CD4-positive, alpha-beta T cell treated with Interleukin-2 at 100 ng/mL for 4 hours (primary cell): ENCODE results near the gene CRACR2B.

ENCODE experiments used
- DNase-seq: peaks from one replicate; pipeline ENCODE4 v3.0.0-alpha.2; 2020; ENCODE audit warnings: low spot score

CRACR2B gene

DNA sequence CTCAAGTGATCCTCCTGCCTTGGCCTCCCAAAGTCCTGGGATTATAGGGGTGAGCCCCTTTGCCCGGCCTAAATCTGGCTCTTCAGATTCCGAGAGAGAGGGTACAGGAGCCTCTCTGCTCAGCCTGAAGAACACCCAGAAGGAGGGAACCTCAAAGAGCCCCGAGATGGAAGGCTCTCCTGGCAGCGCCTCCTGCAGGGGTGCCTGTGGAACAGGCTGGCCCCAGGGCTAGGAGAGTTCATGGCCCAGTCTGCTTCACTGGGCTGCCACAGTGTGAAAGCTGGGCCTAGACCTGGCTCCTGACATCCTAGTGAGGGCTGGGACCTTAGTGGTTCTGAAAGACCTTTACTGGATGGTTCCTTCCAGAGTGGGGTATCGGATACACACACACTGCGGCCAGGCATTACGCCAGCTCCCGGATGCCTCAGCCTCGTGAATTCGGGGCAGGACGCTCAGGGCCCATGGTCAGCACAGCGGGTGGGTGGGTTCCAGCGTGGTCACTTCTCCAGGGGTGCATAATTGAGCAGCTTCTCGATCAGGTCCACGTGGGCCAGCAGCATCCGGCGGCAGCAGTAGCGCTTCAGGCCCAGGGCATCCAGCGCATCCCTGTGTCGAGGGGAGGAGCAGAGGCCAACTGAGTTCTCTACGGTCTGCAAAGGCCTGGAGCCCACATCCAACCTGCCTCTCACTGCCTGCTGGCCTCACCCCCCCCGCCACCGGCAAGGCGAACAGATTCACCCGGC is 12.3 kb downstream of the CRACR2B start:
- DNase-seq = no peak

- DNase-seq = no peak
Measured at GRCh38 chr11:841981-842369, 14.3 kb downstream of the CRACR2B start.

DNA sequence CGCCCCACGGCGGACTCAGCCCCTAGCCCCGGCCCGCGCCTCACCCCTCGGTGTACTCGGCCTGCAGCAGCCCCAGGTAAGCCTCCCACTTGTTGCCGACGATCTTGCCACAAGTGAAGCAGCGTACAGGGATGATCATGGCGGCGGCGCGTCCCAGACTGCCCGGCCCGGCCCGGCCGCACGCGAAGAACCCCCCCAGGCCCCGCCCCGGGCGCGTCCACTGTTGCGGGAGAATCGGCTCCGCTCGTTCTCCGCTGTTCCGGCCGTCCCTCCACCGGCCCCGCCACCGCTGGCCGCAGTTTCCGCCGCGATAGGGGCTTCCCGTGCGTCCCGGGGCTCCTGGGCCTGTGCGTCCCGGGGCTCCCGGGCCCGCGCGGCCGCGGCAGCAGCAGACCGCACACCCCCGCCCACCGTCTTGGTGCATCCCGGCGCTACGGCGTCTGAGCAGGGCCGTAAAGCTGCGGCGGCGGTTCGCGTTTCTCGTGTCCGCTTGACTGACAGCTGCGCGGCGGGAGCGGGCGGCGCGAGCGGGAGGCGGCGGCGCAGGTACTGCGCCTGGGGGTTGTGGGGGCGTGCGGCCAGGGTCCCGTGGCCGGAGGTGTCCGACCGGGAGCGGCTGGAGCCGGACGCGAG is 14.8 kb downstream of the CRACR2B start, which contains the start of the genes POLR2L and TSPAN4:
Gene POLR2L, minus strand, starts transcription at position 160 of the 633 bp plus-strand sequence. Its CDS starts 21 bp downstream, at position 139.
Gene TSPAN4, plus strand, starts transcription at position 483 of the 633 bp plus-strand sequence. CDS start 7,453 bp downstream, outside the sequence.
- peak; percentile 88 for DNase-seq

GRCh38 chr11:843086-843734 is 15.5 kb downstream of the CRACR2B start:
- no peak for DNase-seq

- DNase-seq = no peak
Measured at GRCh38 chr11:843818-844692, 16.3 kb downstream of the CRACR2B start.

- DNase-seq = peak; percentile 20
Measured at GRCh38 chr11:844693-845644, 17.2 kb downstream of the CRACR2B start.

DNA sequence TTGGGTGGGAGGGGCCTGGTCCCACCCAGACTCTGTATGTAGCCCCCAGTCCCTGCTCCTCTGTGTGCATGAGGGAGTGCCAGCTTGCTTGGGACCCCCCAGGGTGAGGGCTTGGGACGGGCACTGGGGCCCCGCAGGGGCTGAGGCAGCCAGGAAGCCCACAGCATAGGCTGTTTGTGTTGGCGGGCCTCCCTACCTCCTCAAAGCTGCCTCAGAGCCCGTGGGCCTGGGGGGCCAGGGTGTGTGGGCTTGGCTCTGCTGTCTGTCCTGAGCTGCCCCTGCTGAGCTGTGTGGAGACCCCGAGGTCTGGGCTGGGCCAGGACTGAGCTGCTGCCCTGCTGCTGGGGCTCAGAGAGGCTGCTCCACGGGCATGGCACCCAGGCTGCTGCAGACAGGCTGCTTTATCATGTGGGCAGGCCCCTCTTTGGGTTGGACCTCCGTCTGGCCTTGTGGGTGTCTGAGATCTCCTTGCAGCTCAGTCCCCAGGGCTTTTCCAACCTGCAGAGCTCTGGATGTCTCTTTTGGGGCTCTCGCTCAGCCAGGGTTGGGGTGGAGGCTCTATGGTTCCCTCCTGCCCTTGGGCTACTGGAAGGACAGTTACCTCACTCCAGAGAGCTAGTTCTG is 18.3 kb downstream of the CRACR2B start:
- no peak for DNase-seq

GRCh38 chr11:846496-847098 is 18.9 kb downstream of the CRACR2B start:
- no peak for DNase-seq

DNA sequence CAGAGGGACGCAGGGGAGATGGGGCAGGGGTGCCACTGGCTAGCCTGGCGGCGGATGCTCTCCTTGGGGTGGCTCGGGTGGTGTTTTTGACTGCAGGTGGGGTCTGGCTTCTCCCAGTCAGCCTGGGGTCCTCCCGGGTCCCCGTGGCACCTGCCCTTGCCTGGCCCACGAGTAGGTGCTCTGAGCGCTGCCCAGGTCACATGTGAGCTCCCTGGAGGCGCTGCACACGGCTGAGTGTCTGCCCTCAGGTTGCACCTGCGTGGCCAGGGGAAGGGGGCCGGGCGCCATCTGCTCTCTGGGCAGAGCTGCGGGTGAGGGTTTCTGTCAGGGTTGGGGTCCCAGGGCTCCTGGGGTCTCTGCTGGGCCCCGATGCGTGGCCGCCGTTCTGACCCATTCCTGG is 20.2 kb downstream of the CRACR2B start:
- no peak for DNase-seq

DNA sequence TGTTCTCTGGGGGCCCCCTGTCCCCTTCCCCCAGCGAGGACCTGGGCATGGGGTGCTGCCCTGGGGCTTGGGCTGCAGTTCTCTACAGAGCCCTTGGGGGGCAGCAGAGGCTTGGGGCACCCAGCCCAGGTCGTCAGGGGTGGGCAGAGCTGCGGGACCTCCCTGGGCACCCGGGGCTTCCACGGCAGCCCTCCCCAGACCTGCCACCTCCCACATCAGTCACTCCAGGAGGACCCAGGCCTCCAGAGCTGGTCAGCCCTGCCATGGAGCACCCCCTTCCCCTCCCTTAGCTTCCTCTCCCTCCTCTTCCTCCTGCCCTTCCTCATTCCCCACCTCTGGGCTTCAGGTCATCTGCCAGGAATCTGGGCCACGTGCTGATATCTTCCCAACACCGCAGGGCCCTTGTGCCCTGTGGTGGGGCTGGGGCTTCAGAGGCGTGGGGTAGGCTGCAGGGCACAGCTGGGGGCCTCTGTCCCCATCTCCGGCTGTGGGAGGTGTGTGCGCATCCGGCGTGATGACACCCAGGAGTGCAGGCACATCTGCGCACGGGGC is 20.7 kb downstream of the CRACR2B start:
- peak; percentile 67 for DNase-seq

DNA sequence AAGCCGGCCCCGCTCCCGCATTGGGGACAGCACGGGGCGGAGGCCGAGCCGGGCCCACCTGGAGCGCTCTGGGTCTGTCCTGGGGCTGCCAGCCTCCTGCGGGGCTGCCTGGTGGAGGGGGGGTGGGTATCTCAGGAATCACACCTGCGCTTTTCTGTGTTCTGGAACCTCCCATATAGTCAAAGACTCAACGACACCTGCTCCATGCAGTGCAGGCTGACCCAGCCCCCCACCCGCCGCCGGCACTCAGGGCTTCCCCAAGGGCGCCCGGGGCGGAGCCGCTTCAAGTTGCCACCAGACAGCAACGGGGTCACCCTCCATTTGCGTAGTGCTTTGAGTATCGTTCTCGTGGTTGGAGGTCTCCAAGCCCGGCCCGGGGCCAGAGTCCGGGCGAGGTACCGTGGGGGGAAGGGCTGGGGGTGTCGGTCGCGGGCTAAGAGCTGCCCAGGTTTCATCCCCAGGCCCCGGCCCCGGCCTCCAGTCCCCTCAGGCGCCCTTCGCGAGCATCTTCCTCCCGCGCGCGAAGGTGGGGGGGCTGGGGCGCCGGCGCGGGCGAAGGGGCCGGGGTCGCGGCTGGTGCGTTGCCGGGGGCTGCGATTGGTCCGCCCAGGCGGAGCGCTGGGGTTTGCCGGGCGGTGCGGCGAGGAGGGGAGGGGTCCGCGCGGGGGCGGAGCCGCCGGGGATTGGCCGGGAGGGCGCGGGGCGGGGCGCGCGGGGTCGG is 21.5 kb downstream of the CRACR2B start:
- DNase-seq = peak; percentile 22

DNA sequence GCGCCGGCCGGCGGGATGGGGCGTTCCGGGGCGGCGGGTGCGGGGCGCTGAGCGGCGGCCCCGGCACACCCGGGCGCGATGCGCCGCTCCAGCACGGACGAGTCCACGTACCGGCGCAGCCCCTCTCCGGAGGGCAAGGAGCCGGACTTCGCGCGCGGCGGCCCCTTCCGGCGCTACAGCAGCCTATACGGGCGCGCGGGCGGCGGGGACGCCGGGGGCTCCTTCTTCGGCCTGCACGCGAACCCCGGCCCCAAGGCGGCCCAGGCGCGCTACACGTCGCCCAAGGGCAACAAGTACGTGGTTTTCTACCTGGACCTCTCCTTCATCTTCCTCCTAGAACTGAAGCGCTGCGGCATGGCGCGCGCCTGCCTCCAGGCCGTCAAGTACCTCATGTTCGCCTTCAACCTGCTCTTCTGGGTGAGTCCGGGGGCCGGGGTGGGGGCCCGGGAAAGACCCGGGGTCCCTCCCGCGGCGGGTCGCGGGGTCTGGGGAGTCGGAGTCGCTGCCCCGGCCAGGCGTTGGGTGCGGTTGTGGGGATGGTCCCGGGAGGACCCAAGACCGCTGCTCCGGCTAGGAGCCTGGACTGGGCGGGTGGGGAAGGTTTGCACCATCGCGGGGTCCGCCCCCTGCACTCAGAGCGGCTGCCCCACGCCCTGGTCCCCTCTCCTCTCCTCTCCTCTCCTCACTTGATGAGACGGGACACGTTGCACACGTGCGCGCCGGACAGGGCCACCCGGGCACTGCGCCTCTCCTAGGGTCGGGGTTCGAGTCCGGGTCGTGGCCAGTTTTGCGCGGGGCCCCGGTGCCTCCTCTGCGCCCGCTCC is 22.4 kb downstream of the CRACR2B start:
- no peak for DNase-seq

DNA sequence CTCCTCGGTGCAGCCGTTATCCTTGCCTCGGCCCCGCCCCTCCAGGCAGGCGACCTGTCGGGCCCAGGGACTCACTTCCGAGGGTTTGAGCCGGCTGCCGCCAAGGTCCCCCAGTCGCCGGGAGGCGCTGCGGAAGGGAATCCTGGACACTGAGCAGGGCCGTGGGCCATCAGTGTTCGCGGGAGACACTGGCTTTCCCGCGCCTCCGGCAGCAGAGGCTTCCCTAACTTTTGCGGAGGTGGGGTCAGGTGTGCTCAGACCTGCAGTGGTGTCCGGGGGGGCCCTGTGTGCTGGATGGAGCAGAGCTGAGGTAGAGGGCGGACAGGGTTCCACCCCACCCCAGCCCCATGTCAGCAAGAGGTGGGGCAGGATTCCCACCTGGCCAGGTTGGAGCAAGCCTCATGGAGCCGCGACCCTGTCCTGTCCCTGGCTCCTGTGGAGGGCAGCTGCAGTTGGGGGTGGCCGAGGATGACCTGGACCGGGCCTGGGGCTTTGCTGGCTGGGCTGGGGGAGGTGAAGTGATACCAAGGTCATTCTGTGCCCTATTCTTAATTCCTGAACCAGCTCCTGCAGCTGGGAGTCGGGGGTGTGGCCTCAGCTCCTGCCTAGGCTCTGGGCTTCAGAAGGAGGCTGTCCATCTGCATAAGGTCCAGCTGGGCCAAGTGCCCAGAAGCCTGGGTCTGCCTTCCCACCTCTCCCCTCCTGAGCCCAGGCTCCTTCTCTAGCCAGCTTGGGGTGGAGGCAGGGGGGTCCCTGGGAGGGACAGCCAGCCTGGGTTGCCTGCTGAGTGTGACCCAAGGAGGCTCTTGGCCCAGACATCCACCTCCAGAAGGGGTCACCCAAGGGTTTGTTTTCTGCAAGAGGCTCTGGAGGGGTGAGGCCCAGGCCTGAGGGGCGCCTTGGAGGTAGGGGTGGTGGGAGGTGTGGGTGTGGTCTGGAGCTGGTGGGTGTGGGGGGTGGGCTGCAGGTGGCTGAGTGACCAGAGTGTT is 23.4 kb downstream of the CRACR2B start:
- no peak for DNase-seq

DNA sequence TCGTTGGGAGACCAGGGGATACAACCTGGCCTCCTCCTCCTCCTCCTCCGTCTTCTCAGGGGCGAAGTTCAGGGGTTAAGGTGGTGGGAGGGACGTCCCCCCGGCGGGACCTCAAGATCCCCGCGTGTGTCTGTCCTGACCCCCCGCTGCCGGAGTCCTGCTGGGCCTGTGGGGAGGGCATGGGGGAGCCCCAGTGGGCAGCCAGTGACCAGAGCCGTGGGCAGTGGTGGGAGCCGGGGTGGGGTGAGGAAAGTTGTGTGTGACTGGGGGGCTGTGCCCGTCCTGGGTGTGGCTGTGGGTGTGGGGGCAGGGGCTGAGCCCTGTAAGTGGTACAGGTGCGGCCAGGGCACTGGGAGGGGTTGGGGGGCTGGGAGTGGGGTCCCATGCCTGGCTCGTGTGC is 25.0 kb downstream of the CRACR2B start:
- DNase-seq = no peak

- no peak for DNase-seq
Measured at GRCh38 chr11:853682-854448, 26.1 kb downstream of the CRACR2B start.
